GM23338 (cell line): ENCODE results near the gene HDC. TPM values are rescaled to one million over a fixed set of nuclear protein-coding genes. Genes with fewer than 3 reads are reported as not detected.

Source experiments
- ATAC-seq: fragments of 200-7000 bp; cut with Tn5 transposase; 3 replicates; pipeline ENCODE4 v1.9.1; 2020
- DNase-seq: peaks from one replicate; pipeline ENCODE4 v3.0.0-alpha.2; 2015; ENCODE audit warnings: low spot score
- H2AFZ ChIP-seq: fragments of 200-600 bp; sonication (generic); 2 replicates; pipeline ENCODE4 v1.8.0; 2016; ENCODE audit warnings: antibody characterized with exemption, mild to moderate bottlenecking, moderate library complexity
- H3F3A ChIP-seq: fragments of 200-600 bp; sonication (generic); replicated peaks from 2 replicates; pipeline ENCODE4 v1.8.0; 2017; ENCODE audit warnings: antibody characterized with exemption, mixed run types, low read depth
- H3K27ac ChIP-seq: fragments of 200-600 bp; sonication (generic); 2 replicates; pipeline ENCODE4 v1.6.1; 2016; ENCODE audit warnings: low read depth
- H3K27me3 ChIP-seq: fragments of 200-600 bp; sonication (generic); 2 replicates; pipeline ENCODE4 v1.8.0; 2016; ENCODE audit warnings: mild to moderate bottlenecking, mixed run types, moderate library complexity; ENCODE audit not compliant: insufficient read depth
- H3K36me3 ChIP-seq: fragments of 200-600 bp; sonication (generic); 2 replicates; pipeline ENCODE4 v1.8.0; 2016; ENCODE audit warnings: mild to moderate bottlenecking; ENCODE audit not compliant: insufficient read depth
- H3K4me1 ChIP-seq: fragments of 200-600 bp; sonication (generic); 2 replicates; pipeline ENCODE4 v1.8.0; 2016; ENCODE audit warnings: mild to moderate bottlenecking, moderate library complexity; ENCODE audit not compliant: insufficient read depth
- H3K4me2 ChIP-seq: fragments of 200-600 bp; sonication (generic); 2 replicates; pipeline ENCODE4 v1.7.1; 2017; ENCODE audit warnings: mixed run types
- H3K4me3 ChIP-seq: fragments of 200-600 bp; sonication (generic); 2 replicates; pipeline ENCODE4 v1.6.1; 2016; ENCODE audit warnings: mixed run types
- H3K79me2 ChIP-seq: fragments of 200-600 bp; sonication (generic); replicated peaks from 2 replicates; pipeline ENCODE4 v1.8.0; 2017; ENCODE audit warnings: mild to moderate bottlenecking; ENCODE audit not compliant: insufficient read depth
- H3K9me2 ChIP-seq: fragments of 200-600 bp; sonication (generic); 2 replicates; pipeline ENCODE4 v1.8.0; 2017; ENCODE audit not compliant: insufficient read depth
- H4K20me1 ChIP-seq: fragments of 200-600 bp; sonication (generic); replicated peaks from 2 replicates; pipeline ENCODE4 v1.8.0; 2017; ENCODE audit warnings: mild to moderate bottlenecking; ENCODE audit not compliant: insufficient read depth
- H3K27ac Mint-ChIP-seq: 2 replicates; pipeline ENCODE4 v1.8.0; 2020; ENCODE audit warnings: inconsistent platforms, mild to moderate bottlenecking, moderate library complexity, mixed read lengths
- H3K27me3 Mint-ChIP-seq: 3 replicates; pipeline ENCODE4 v1.8.0; 2022; ENCODE audit warnings: low read depth, mild to moderate bottlenecking, moderate library complexity, mixed read lengths, inconsistent platforms; ENCODE audit not compliant: insufficient read depth, poor library complexity
- H3K36me3 Mint-ChIP-seq: 3 replicates; pipeline ENCODE4 v1.8.0; 2021; ENCODE audit warnings: low read depth, mild to moderate bottlenecking, inconsistent platforms, moderate library complexity, mixed read lengths
- H3K4me1 Mint-ChIP-seq: 3 replicates; pipeline ENCODE4 v1.8.0; 2020; ENCODE audit warnings: mild to moderate bottlenecking, inconsistent platforms, mixed read lengths
- H3K4me3 Mint-ChIP-seq: 3 replicates; pipeline ENCODE4 v1.8.0; 2021; ENCODE audit warnings: moderate library complexity, mild to moderate bottlenecking, inconsistent platforms, mixed read lengths
- H3K9me3 Mint-ChIP-seq: 3 replicates; pipeline ENCODE4 v1.8.0; 2020; ENCODE audit warnings: moderate library complexity, mild to moderate bottlenecking, inconsistent platforms, mixed read lengths
- EZH2 ChIP-seq: fragments of 200-600 bp; sonication (generic); IDR thresholded peaks from one replicate; pipeline ENCODE4 v1.8.0; 2017; ENCODE audit warnings: antibody characterized with exemption, mild to moderate bottlenecking, low read depth; ENCODE audit not compliant: unreplicated experiment
- EZH2phosphoT487 ChIP-seq: fragments of 200-600 bp; sonication (generic); IDR thresholded peaks from one replicate; pipeline ENCODE4 v1.8.1; 2018; ENCODE audit warnings: antibody characterized with exemption; ENCODE audit not compliant: unreplicated experiment
- JUNB ChIP-seq: IDR thresholded peaks from one replicate; pipeline ENCODE4 v1.6.1; 2016; ENCODE audit warnings: antibody characterized with exemption; ENCODE audit not compliant: unreplicated experiment
- POLR2AphosphoS5 ChIP-seq: IDR thresholded peaks from 2 replicates; pipeline ENCODE4 v1.6.1; 2016; ENCODE audit warnings: antibody characterized with exemption, low read depth
- STAT1 ChIP-seq: IDR thresholded peaks from one replicate; pipeline ENCODE4 v1.6.1; 2016; ENCODE audit warnings: antibody characterized with exemption; ENCODE audit not compliant: unreplicated experiment
- ZNF114 ChIP-seq: fragments of 250-450 bp; sonication (Bioruptor Pico); IDR thresholded peaks from 2 replicates; pipeline ENCODE4 v1.5.0; 2020; ENCODE audit warnings: mild to moderate bottlenecking, moderate library complexity
- ZNF331 ChIP-seq: fragments of 250-450 bp; sonication (Bioruptor Pico); IDR thresholded peaks from 2 replicates; pipeline ENCODE4 v1.5.0; 2020; ENCODE audit warnings: low read depth, mild to moderate bottlenecking, moderate library complexity
- polyA plus RNA-seq: library from polyadenylated mRNA; unstranded; fragments of >200 nt; fragmentation: Nextera tagmentation; extraction: Ambion mirVana; gene quantifications from 2 replicates; pipeline ENCODE4 v1.2.1, GENCODE V29; 2016
- total RNA-seq: library from RNA; depleted of rRNA; stranded (reverse); fragments of >200 nt; shearing (Covaris generic); gene quantifications from 2 replicates; pipeline ENCODE4 v1.2.3, GENCODE V29; 2014
- TF ChIP-seq, protein P1 (sequence below), 2 experiments: fragments of 200-600 bp in 1 of 2; sonication (generic) in 1 of 2; conservative IDR thresholded peaks; 2 replicates each; pipeline versions ENCODE4 v1.5.1 to v1.6.1; 2016 to 2017; ENCODE audit warnings: antibody characterized with exemption in 2 of 2, low read depth in 2 of 2, mild to moderate bottlenecking in 2 of 2, moderate library complexity in 1 of 2
- TF ChIP-seq, protein P2 (sequence below): IDR thresholded peaks from one replicate; pipeline ENCODE4 v1.6.1; 2018; ENCODE audit warnings: antibody characterized with exemption; ENCODE audit not compliant: unreplicated experiment
- TF ChIP-seq, protein P3 (sequence below): IDR thresholded peaks from 2 replicates; pipeline ENCODE4 v1.6.1; 2016; ENCODE audit warnings: antibody characterized with exemption

HDC gene
- total and polyA plus RNA-seq, 2 experiments from 2014 or later = not detected

DNA sequence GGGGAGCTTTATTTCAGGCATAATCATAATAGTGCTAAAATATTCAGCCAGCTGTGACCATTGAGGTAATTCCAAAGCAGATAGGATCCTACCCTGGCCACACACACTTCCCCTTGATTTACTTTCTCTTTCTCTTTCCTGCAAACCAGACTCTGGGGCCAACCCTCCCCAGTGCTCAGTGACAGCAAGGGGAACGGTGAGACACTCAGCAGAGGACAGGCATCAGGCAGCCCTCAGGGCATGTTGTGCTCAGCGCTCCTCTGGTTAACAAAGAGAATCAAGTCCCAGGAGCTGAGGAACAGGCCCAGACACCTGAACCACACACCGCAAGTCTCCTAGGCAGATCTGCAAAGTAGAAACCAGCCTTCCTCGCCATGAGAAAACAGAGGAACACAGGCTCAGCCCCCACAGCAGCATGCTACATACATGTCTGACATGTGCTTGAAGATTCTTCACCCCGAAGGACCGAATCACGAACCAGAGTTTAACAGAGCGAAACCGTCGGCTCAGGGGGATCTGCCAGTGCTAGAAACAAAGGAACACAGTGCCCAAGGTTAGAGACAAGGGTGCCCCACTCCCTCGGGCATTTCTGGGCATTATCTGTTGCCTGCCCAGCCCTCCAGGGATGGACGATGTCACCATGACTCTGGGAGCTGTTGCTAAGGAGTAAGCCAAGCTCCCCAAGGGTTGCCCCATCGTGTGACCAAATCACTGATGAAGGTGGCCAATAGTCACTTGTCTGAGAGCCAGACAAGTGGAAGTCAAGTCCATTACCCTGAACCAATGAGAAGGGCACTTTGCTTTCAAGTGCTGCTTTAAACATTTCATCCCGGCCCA lies 17.5 kb downstream of the HDC start:
- Histone ChIP-seq H3K27ac (no peak overlapping the region), H3K36me3 (no peaks in the 10 kb centered on the region), H2AFZ (no peak overlapping the region), H3F3A (no peaks in the 10 kb centered on the region), H3K4me3 (no peak overlapping the region), H3K27me3 (no peaks in the 10 kb centered on the region), H3K9me2 (peaks cover 6% of the 10 kb centered on the region; the same call in 1 of the 2 replicates), H3K4me2 (no peak overlapping the region), H3K79me2 (no peaks in the 10 kb centered on the region), H3K4me1 (no peaks in the 10 kb centered on the region), H4K20me1 (no peaks in the 10 kb centered on the region)
- no peak for DNase-seq
- ATAC-seq = no peak; the same call in 2 of the 3 replicates
- Mint-ChIP-seq H3K4me3 (no peak overlapping the region), H3K36me3 (no peaks in the 10 kb centered on the region), H3K9me3 (no peaks in the 10 kb centered on the region), H3K27me3 (peaks cover 3% of the 10 kb centered on the region), H3K4me1 (no peaks in the 10 kb centered on the region), H3K27ac (no peak overlapping the region)
- TF ChIP-seq JUNB = no peak
- no peak for TF ChIP-seq ZNF114 (CRISPR knock-in tag)
- TF ChIP-seq, protein P1, sequence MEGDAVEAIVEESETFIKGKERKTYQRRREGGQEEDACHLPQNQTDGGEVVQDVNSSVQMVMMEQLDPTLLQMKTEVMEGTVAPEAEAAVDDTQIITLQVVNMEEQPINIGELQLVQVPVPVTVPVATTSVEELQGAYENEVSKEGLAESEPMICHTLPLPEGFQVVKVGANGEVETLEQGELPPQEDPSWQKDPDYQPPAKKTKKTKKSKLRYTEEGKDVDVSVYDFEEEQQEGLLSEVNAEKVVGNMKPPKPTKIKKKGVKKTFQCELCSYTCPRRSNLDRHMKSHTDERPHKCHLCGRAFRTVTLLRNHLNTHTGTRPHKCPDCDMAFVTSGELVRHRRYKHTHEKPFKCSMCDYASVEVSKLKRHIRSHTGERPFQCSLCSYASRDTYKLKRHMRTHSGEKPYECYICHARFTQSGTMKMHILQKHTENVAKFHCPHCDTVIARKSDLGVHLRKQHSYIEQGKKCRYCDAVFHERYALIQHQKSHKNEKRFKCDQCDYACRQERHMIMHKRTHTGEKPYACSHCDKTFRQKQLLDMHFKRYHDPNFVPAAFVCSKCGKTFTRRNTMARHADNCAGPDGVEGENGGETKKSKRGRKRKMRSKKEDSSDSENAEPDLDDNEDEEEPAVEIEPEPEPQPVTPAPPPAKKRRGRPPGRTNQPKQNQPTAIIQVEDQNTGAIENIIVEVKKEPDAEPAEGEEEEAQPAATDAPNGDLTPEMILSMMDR (conservative IDR thresholded peaks at IDR 0.05; ENCODE audit: low read depth in 2 of 2) = no peak
- TF ChIP-seq EZH2phosphoT487 = no peak
- TF ChIP-seq, protein P2, sequence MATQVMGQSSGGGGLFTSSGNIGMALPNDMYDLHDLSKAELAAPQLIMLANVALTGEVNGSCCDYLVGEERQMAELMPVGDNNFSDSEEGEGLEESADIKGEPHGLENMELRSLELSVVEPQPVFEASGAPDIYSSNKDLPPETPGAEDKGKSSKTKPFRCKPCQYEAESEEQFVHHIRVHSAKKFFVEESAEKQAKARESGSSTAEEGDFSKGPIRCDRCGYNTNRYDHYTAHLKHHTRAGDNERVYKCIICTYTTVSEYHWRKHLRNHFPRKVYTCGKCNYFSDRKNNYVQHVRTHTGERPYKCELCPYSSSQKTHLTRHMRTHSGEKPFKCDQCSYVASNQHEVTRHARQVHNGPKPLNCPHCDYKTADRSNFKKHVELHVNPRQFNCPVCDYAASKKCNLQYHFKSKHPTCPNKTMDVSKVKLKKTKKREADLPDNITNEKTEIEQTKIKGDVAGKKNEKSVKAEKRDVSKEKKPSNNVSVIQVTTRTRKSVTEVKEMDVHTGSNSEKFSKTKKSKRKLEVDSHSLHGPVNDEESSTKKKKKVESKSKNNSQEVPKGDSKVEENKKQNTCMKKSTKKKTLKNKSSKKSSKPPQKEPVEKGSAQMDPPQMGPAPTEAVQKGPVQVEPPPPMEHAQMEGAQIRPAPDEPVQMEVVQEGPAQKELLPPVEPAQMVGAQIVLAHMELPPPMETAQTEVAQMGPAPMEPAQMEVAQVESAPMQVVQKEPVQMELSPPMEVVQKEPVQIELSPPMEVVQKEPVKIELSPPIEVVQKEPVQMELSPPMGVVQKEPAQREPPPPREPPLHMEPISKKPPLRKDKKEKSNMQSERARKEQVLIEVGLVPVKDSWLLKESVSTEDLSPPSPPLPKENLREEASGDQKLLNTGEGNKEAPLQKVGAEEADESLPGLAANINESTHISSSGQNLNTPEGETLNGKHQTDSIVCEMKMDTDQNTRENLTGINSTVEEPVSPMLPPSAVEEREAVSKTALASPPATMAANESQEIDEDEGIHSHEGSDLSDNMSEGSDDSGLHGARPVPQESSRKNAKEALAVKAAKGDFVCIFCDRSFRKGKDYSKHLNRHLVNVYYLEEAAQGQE = no peak
- no peak for TF ChIP-seq EZH2
- TF ChIP-seq, protein P3, sequence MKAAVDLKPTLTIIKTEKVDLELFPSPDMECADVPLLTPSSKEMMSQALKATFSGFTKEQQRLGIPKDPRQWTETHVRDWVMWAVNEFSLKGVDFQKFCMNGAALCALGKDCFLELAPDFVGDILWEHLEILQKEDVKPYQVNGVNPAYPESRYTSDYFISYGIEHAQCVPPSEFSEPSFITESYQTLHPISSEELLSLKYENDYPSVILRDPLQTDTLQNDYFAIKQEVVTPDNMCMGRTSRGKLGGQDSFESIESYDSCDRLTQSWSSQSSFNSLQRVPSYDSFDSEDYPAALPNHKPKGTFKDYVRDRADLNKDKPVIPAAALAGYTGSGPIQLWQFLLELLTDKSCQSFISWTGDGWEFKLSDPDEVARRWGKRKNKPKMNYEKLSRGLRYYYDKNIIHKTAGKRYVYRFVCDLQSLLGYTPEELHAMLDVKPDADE = no peak
- TF ChIP-seq STAT1 = no peak
- no peak for TF ChIP-seq ZNF331 (CRISPR knock-in tag)
- no peak for TF ChIP-seq POLR2AphosphoS5
